Hepatocyte (in vitro differentiated cells): ENCODE data around the gene NEXN. TPM values are rescaled to one million over a fixed set of nuclear protein-coding genes. Genes with fewer than 3 reads are reported as not detected.

Source experiments
- DNase-seq: peaks from one replicate; pipeline ENCODE4 v3.0.0-alpha.2; 2016; ENCODE audit warnings: low spot score
- H2AFZ ChIP-seq: fragments of 200-600 bp; sonication (generic); 2 replicates; pipeline ENCODE4 v1.6.0; 2016; ENCODE audit warnings: antibody characterized with exemption, mild to moderate bottlenecking
- H3K27ac ChIP-seq: fragments of 200-600 bp; sonication (generic); 2 replicates; pipeline ENCODE4 v1.5.1; 2016; ENCODE audit warnings: mild to moderate bottlenecking
- H3K27me3 ChIP-seq: fragments of 200-600 bp; sonication (generic); 2 replicates; pipeline ENCODE4 v1.6.1; 2016
- H3K36me3 ChIP-seq: fragments of 200-600 bp; sonication (generic); replicated peaks from 2 replicates; pipeline ENCODE4 v1.5.1; 2016; ENCODE audit warnings: low read depth; ENCODE audit not compliant: insufficient read depth
- H3K4me1 ChIP-seq: fragments of 200-600 bp; sonication (generic); 2 replicates; pipeline ENCODE4 v1.5.1; 2016; ENCODE audit warnings: mild to moderate bottlenecking, moderate library complexity; ENCODE audit not compliant: insufficient read depth
- H3K4me2 ChIP-seq: fragments of 200-600 bp; sonication (generic); 2 replicates; pipeline ENCODE4 v1.6.0; 2016
- H3K4me3 ChIP-seq: fragments of 200-600 bp; sonication (generic); 2 replicates; pipeline ENCODE4 v1.5.1; 2016; ENCODE audit warnings: mild to moderate bottlenecking
- H3K79me2 ChIP-seq: fragments of 200-600 bp; sonication (generic); 2 replicates; pipeline ENCODE4 v1.6.0; 2017; ENCODE audit warnings: mild to moderate bottlenecking
- H3K9me2 ChIP-seq: fragments of 200-600 bp; sonication (generic); replicated peaks from 2 replicates; pipeline ENCODE4 v1.6.0; 2017; ENCODE audit warnings: mild to moderate bottlenecking; ENCODE audit not compliant: insufficient read depth
- H3K9me3 ChIP-seq: fragments of 200-600 bp; sonication (generic); 2 replicates; pipeline ENCODE4 v1.5.1; 2016; ENCODE audit warnings: low read depth, mild to moderate bottlenecking
- H4K20me1 ChIP-seq: fragments of 200-600 bp; sonication (generic); 2 replicates; pipeline ENCODE4 v1.6.0; 2016; ENCODE audit warnings: mild to moderate bottlenecking; ENCODE audit not compliant: insufficient read depth, poor library complexity, severe bottlenecking
- EZH2 ChIP-seq: fragments of 200-600 bp; sonication (generic); IDR thresholded peaks from 2 replicates; pipeline ENCODE4 v1.6.1; 2016; ENCODE audit warnings: antibody characterized with exemption, mild to moderate bottlenecking, borderline replicate concordance
- EZH2phosphoT487 ChIP-seq: fragments of 200-600 bp; sonication (generic); IDR thresholded peaks from one replicate; pipeline ENCODE4 v1.6.1; 2018; ENCODE audit warnings: antibody characterized with exemption, mild to moderate bottlenecking, low read depth, moderate library complexity; ENCODE audit not compliant: unreplicated experiment, severe bottlenecking
- WGBS: methylation state at CpG from one replicate; pipeline ENCODE4 v1.1.6; 2016; ENCODE audit warnings: low lambda C conversion rate; ENCODE audit errors: missing lambda C conversion rate; 5-methylcytosine and 5-hydroxymethylcytosine counted together
- polyA plus RNA-seq: library from polyadenylated mRNA; unstranded; fragments of >200 nt; fragmentation: Nextera tagmentation; extraction: Ambion mirVana; gene quantifications from 2 replicates; pipeline ENCODE4 v1.2.1, GENCODE V29; 2016
- total RNA-seq: library from RNA; depleted of rRNA; stranded (reverse); fragments of >200 nt; gene quantifications from 2 replicates; pipeline ENCODE4 v1.2.3, GENCODE V29; 2014
- TF ChIP-seq, protein P1 (sequence below): fragments of 200-600 bp; sonication (generic); IDR thresholded peaks from 2 replicates; pipeline ENCODE4 v1.5.1; 2016; ENCODE audit warnings: antibody characterized with exemption, mild to moderate bottlenecking; ENCODE audit not compliant: poor library complexity

The NEXN gene
- total and polyA plus RNA-seq, 2 experiments from 2014 or later, result 5.1 to 11.5 TPM

DNA sequence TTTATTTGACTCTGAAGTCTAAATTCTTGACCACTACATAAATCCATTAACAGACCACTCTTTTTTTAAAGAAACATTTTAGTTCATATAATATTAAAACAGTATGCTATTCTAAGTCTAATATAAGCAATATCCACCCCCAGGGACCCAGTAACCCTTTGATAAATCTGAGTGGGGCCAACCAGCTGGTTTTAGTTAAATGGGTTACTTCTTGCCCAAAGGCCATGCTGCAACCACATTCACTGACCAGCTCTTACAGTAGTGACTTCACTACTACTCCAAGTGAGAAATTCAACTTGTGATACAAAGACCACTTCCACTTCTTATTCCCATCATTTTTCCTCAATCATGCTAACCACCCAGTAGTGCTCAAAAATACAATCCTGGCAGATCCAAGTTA is 70.0 kb downstream of the NEXN start:
- TF ChIP-seq, protein P1, sequence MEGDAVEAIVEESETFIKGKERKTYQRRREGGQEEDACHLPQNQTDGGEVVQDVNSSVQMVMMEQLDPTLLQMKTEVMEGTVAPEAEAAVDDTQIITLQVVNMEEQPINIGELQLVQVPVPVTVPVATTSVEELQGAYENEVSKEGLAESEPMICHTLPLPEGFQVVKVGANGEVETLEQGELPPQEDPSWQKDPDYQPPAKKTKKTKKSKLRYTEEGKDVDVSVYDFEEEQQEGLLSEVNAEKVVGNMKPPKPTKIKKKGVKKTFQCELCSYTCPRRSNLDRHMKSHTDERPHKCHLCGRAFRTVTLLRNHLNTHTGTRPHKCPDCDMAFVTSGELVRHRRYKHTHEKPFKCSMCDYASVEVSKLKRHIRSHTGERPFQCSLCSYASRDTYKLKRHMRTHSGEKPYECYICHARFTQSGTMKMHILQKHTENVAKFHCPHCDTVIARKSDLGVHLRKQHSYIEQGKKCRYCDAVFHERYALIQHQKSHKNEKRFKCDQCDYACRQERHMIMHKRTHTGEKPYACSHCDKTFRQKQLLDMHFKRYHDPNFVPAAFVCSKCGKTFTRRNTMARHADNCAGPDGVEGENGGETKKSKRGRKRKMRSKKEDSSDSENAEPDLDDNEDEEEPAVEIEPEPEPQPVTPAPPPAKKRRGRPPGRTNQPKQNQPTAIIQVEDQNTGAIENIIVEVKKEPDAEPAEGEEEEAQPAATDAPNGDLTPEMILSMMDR, result no peak
- no peak for TF ChIP-seq EZH2phosphoT487
- TF ChIP-seq EZH2, result no peak
- Histone ChIP-seq H3K9me2 (no peaks in the 10 kb centered on the region), H3K79me2 (peaks cover 77% of the 10 kb centered on the region), H3K36me3 (peaks cover 3% of the 10 kb centered on the region), H4K20me1 (peaks cover 37% of the 10 kb centered on the region), H3K27ac (no peak overlapping the region), H3K4me3 (no peak overlapping the region), H3K4me2 (no peak overlapping the region), H3K4me1 (peaks cover 7% of the 10 kb centered on the region), H3K27me3 (no peaks in the 10 kb centered on the region), H3K9me3 (no peaks in the 10 kb centered on the region), H2AFZ (no peak overlapping the region)
- no peak for DNase-seq

DNA sequence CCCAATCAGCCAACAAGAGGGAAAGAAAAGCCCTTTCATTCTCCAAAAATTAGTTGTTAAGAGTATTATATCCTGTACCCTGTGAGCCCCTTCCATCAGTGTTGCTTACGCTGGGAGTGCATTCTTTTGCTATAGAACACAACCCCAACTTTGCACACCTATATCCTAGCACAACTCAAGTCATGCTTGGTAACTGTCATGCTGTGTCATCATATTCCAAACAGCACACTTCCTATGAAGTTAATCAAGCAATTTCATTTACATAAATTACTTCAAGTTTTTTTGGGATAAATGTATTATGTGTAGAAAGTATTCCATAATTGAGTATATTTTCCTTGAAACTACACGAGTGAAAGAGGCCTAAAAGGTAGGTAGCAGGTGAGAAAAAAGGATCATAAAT is 70.4 kb downstream of the NEXN start:
- Histone ChIP-seq H3K27me3 (no peaks in the 10 kb centered on the region), H3K27ac (no peak overlapping the region), H3K79me2 (peaks cover 78% of the 10 kb centered on the region), H2AFZ (no peak overlapping the region), H3K4me1 (peaks cover 7% of the 10 kb centered on the region), H3K9me3 (no peaks in the 10 kb centered on the region), H3K36me3 (peaks cover 3% of the 10 kb centered on the region), H4K20me1 (peaks cover 37% of the 10 kb centered on the region), H3K4me3 (no peak overlapping the region), H3K9me2 (no peaks in the 10 kb centered on the region), H3K4me2 (no peak overlapping the region)
- WGBS, result 98% methylated on average over 2 of the region's 2 CpGs
- DNase-seq, result no peak
- TF ChIP-seq EZH2 (no peak), EZH2phosphoT487 (no peak)
- TF ChIP-seq, protein P1, result no peak

DNA sequence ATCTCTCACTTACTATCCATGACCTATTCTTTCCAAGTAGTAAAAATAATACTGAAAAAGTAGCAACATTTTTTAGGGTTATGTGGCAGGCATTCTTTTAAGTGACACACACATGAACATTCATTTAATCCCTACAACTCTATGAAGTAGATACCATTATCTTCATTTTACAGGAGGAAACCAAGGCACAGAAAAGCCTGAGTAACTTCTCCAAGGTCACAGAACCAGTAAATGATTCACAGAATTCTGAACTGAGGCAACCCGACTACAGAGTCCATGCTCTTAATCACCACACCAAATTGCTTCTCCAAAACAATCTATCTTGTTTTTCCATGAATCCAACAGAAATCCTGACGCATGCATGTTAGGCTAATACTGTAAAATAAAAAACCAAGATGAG is 73.0 kb downstream of the NEXN start:
- Histone ChIP-seq H2AFZ (no peak overlapping the region), H4K20me1 (peaks cover 43% of the 10 kb centered on the region), H3K27ac (no peak overlapping the region), H3K4me3 (no peak overlapping the region), H3K27me3 (no peaks in the 10 kb centered on the region), H3K79me2 (peaks cover 93% of the 10 kb centered on the region), H3K9me2 (no peaks in the 10 kb centered on the region), H3K36me3 (peaks cover 3% of the 10 kb centered on the region), H3K4me1 (peaks cover 7% of the 10 kb centered on the region), H3K9me3 (no peaks in the 10 kb centered on the region), H3K4me2 (no peak overlapping the region)
- WGBS, result 70% methylated on average over 2 of the region's 2 CpGs
- TF ChIP-seq EZH2 (no peak), EZH2phosphoT487 (no peak)
- TF ChIP-seq, protein P1, result no peak
- peak; percentile 22 for DNase-seq

DNA sequence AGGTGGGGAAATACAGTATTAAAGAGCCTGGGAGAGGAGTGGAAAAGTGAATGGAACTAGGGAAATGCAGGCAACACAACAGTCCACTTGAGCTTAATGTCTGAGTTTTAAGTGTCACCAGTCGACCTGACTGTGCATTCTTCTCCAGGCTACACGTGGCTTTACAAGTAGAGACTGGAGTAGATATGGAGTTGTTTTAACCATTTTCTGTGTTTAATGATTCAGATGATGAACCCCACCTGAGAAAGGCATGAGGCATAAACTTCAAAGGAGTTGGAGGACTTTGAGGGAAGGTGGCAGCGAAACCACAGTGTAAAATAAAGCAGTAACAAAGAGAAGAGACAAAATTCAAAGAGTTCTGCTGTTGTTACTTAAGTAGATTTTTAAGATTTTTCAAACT is 77.9 kb downstream of the NEXN start:
- no peak for DNase-seq
- Histone ChIP-seq H4K20me1 (peaks cover 73% of the 10 kb centered on the region), H3K4me2 (no peak overlapping the region), H2AFZ (no peak overlapping the region), H3K9me3 (no peaks in the 10 kb centered on the region), H3K27me3 (no peaks in the 10 kb centered on the region), H3K4me3 (no peak overlapping the region), H3K4me1 (peaks cover 7% of the 10 kb centered on the region), H3K9me2 (no peaks in the 10 kb centered on the region), H3K79me2 (peaks cover 99% of the 10 kb centered on the region), H3K36me3 (peaks cover 13% of the 10 kb centered on the region), H3K27ac (no peak overlapping the region)
- 87% methylated on average over 3 of the region's 3 CpGs for WGBS
- TF ChIP-seq EZH2 (no peak), EZH2phosphoT487 (no peak)
- TF ChIP-seq, protein P1, result no peak
